Kidney (tissue), 14 donors: ENCODE measurements around the gene ACTN1. TPM values are rescaled to one million over a fixed set of nuclear protein-coding genes. Genes with fewer than 3 reads are reported as not detected.

Experiments used
- DNase-seq, 5 donors: peaks; one replicate each; pipeline ENCODE4 v3.0.0-alpha.2; 2013 to 2020
- FAIRE-seq: peaks from 2 replicates; lab custom pipeline; 2012; peaks lifted over from hg19 to GRCh38; lab: Jason Lieb, UNC
- H3K27ac ChIP-seq, 2 donors: one replicate each; pipeline ENCODE4 v1.7.0; 2013; ENCODE audit warnings: low read depth in 2 of 2, low read length in 2 of 2, inconsistent platforms in 1 of 2
- H3K27me3 ChIP-seq: one replicate; pipeline ENCODE4 v1.7.1; 2013; ENCODE audit warnings: low read length, inconsistent platforms; ENCODE audit not compliant: control insufficient read depth, insufficient read depth
- H3K36me3 ChIP-seq, 3 donors: one replicate each; pipeline versions ENCODE4 v1.7.0 to v1.7.1; 2013; ENCODE audit warnings: low read length in 3 of 3, control low read depth in 1 of 3, inconsistent platforms in 1 of 3; ENCODE audit not compliant: insufficient read depth in 3 of 3, control insufficient read depth in 2 of 3
- H3K4me1 ChIP-seq, 3 donors: one replicate each; pipeline versions ENCODE4 v1.7.0 to v1.7.1; 2013; ENCODE audit warnings: low read length in 3 of 3, inconsistent platforms in 1 of 3, low read depth in 1 of 3; ENCODE audit not compliant: control insufficient read depth in 2 of 3, insufficient read depth in 2 of 3
- H3K4me3 ChIP-seq, 3 donors: one replicate each; pipeline versions ENCODE4 v1.7.0 to v1.8.1; 2013; ENCODE audit warnings: low read length in 3 of 3, control low read depth in 1 of 3, inconsistent platforms in 1 of 3
- H3K9ac ChIP-seq, 3 donors: one replicate each; pipeline versions ENCODE4 v1.7.0 to v1.7.1; 2013; ENCODE audit warnings: low read length in 3 of 3, control low read depth in 1 of 3, inconsistent platforms in 1 of 3
- H3K9me3 ChIP-seq, 3 donors: one replicate each; pipeline versions ENCODE4 v1.7.0 to v1.7.1; 2013; ENCODE audit warnings: low read length in 3 of 3, control low read depth in 1 of 3, inconsistent platforms in 1 of 3; ENCODE audit not compliant: control insufficient read depth in 2 of 3, insufficient read depth in 1 of 3
- intact Hi-C: fragments of 100-400 bp; cut with DNase I; formaldehyde crosslinking; loops from one replicate; pipeline ENCODE4 v1.11.1; 2022
- polyA plus RNA-seq: library from polyadenylated mRNA; stranded (reverse); fragments of 350-450 nt; fragmentation: Illumina TruSeq; extraction: RNeasy Lipid Tissue Mini Kit (QIAGEN cat#74804); gene quantifications from one replicate; pipeline ENCODE4 v1.2.3, GENCODE V29; 2014; ENCODE audit warnings: low read depth, low replicate concordance; ENCODE audit not compliant: insufficient read depth
- total RNA-seq: library from RNA; stranded (reverse); fragmentation: NEBNext Ultra II Directional; extraction: Animal tissue kit (Norgen Biotek cat#: 25700); gene quantifications from one replicate; pipeline ENCODE4 v1.2.1, GENCODE V29; 2021
- TF ChIP-seq, protein P1 (sequence below): IDR thresholded peaks from 3 replicates; pipeline ENCODE4 v1.5.1; 2012; ENCODE audit warnings: mild to moderate bottlenecking, moderate library complexity, borderline replicate concordance; ENCODE audit not compliant: insufficient read depth; ENCODE audit errors: extremely low read depth
- donor health status: control.
- donor health status: control.
- donor health status: control.
- donor health status: control.
- donor health status: control.
- donor health status: DM: yes; HTN: yes; CAD: no.
- donor health status: Normal renal cell carcinoma (clear cell type).

ACTN1 gene
- total and polyA plus RNA-seq, 2 donors from 2014 or later: 20.1 to 184 TPM

DNA sequence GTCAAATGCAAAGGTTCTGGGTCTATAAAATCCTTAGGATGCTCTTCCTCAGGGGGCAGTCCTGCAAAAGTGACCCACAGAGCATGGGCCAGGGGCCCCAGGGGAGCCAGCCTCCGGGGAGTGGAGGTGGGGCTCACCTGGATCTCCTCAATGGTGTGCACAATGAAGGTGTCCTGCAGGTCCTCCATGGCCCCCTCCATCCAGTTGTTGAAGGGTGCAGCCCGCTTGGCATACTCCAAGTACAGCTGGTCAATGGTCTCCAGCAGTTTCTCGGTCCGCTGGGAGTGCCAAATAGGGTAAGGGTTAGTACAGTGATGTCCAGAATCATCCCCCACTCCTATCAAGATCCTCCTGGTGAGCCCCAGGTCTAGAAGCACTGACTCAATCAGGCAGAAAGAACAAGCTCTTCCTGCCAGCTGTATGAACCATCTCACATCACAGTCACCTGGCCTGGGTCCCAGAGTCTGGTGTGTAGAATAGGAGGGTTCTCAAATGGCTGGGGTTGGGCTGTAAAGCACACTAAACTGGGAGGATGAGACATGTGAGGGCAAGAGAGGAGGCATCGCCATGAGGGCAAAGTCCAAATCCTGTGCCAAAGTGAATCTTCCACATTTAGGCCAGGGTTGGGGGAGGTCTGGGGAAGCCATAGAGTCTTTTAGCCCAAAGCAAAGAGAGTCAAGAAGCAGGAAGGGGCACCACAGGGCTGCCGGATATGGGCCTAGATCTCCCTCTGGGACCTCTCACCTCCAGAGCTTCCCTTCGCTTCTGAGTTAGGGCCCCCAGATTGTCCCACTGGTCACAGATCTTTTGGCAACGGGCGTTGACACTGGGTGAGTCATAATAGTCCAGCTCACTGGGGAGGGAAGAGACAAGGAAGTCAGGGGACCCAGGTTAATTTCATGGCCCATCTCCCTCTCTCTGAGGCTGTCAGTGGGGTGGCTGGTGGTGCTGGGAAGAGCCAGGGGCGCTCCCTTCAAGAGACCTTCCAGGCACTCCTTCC is 94.8 kb downstream of the ACTN1 start:
- Histone ChIP-seq H3K27me3 (no peaks in the 10 kb centered on the region), H3K27ac (peak overlapping the region; percentile 58 to 68), H3K9ac (no peak overlapping the region), H3K36me3 (peaks cover 2 to 14% (median 10%) of the 10 kb centered on the region in 3 donors), H3K9me3 (no peaks in the 10 kb centered on the region), H3K4me1 (peaks cover 0 to 4% (median 0%) of the 10 kb centered on the region in 3 donors), H3K4me3 (no peak overlapping the region)
- intact Hi-C loops: no loop called here
- DNase-seq (peak in 1 of 5 donors; percentile 52), FAIRE-seq (no peak)
- TF ChIP-seq, protein P1, sequence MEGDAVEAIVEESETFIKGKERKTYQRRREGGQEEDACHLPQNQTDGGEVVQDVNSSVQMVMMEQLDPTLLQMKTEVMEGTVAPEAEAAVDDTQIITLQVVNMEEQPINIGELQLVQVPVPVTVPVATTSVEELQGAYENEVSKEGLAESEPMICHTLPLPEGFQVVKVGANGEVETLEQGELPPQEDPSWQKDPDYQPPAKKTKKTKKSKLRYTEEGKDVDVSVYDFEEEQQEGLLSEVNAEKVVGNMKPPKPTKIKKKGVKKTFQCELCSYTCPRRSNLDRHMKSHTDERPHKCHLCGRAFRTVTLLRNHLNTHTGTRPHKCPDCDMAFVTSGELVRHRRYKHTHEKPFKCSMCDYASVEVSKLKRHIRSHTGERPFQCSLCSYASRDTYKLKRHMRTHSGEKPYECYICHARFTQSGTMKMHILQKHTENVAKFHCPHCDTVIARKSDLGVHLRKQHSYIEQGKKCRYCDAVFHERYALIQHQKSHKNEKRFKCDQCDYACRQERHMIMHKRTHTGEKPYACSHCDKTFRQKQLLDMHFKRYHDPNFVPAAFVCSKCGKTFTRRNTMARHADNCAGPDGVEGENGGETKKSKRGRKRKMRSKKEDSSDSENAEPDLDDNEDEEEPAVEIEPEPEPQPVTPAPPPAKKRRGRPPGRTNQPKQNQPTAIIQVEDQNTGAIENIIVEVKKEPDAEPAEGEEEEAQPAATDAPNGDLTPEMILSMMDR: no peak

DNA sequence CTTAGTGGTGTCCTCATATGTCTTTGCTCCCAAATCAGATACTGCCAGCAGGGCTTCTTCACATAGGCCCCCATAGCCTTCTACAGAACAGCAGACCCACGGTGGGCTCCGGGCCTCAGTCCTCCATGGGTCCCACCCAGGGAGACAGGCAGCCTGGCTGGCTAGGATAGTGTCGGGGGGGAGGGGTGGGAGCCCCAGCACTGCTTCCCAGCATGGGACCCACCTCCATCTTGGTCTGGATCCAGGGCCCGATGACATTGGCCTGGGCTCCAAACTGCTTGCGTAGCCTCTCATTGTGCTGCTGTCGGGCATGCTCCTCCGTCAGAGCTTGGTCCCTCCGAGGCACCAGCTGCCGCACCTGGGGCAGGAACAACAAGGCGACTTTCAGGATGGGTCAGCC is 96.9 kb downstream of the ACTN1 start:
- Histone ChIP-seq H3K4me3 (no peak overlapping the region), H3K4me1 (peaks cover 0 to 4% (median 0%) of the 10 kb centered on the region in 3 donors), H3K27me3 (no peaks in the 10 kb centered on the region), H3K9me3 (no peaks in the 10 kb centered on the region), H3K27ac (no peak overlapping the region), H3K9ac (no peak overlapping the region), H3K36me3 (peaks cover 2 to 8% (median 7%) of the 10 kb centered on the region in 3 donors)
- intact Hi-C loops: no loop called here
- FAIRE-seq (no peak), DNase-seq (peak in 1 of 5 donors; percentile 51)
- TF ChIP-seq, protein P1: no peak

DNA sequence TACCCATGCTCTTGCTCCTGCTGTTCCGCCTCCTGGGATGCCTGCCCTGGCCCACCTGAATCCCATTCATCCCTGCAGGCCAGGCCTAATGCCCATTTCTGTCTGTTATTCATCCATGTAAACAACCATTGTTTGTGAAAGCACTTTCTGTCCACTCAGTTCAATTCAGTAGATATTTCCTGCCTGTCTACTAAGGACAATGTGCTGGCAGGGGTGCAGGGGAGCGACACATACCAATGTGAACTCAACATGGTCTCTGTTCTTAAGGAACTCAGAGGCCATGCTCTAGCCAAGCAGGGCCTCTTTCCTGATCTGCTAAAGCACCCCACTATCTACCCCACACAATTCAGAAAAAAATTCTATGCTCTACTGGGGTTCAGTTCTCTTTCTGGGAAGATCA is 97.7 kb downstream of the ACTN1 start:
- intact Hi-C loops: no loop called here
- Histone ChIP-seq H3K9ac (no peak overlapping the region), H3K36me3 (peaks cover 2 to 8% (median 7%) of the 10 kb centered on the region in 3 donors), H3K4me1 (peaks cover 0 to 4% (median 0%) of the 10 kb centered on the region in 3 donors), H3K4me3 (no peak overlapping the region), H3K27ac (no peak overlapping the region), H3K9me3 (no peaks in the 10 kb centered on the region), H3K27me3 (no peaks in the 10 kb centered on the region)
- DNase-seq: no peak
- TF ChIP-seq, protein P1: no peak
- FAIRE-seq: no peak
